Activated T-helper 1 cell treated with anti-CD3 and anti-CD28 coated beads, Interleukin-2, amount 50 U/mL, for 16 hours (primary cell): ENCODE measurements around the gene LRP11.
"Not testable (repeated sequence)": the region's sequence is repeated elsewhere in the genome, so short reads cannot be mapped to it uniquely, and the experiment has no call there.

Source experiments
- DNase-seq, 2 donors: peaks; one replicate each; pipeline ENCODE4 v3.0.0-alpha.2; 2020; ENCODE audit warnings: low read depth in 1 of 2, low spot score in 1 of 2

LRP11 gene

GRCh38 chr6:149871182-149871581, 7.0 kb upstream of the LRP11 start:
- DNase-seq = no peak

GRCh38 chr6:149869275-149869892, 5.2 kb upstream of the LRP11 start:
- no peak for DNase-seq

- no peak for DNase-seq
Observed at GRCh38 chr6:149867876-149868640, 3.9 kb upstream of the LRP11 start.

- DNase-seq = no peak
Observed at GRCh38 chr6:149864578-149865535, 698 bp upstream of the LRP11 start.

- DNase-seq = peak in 1 of 2 donors; percentile 6
Observed at GRCh38 chr6:149862922-149863697, 1.0 kb downstream of the LRP11 start.

- not testable (repeated sequence) for DNase-seq
Observed at GRCh38 chr6:149862424-149862738, 1.8 kb downstream of the LRP11 start.

- DNase-seq = no peak
Observed at GRCh38 chr6:149861603-149862423, 2.3 kb downstream of the LRP11 start.

- DNase-seq = no peak
Observed at GRCh38 chr6:149860834-149861602, 3.1 kb downstream of the LRP11 start.

GRCh38 chr6:149860513-149860833, 3.7 kb downstream of the LRP11 start:
- no peak for DNase-seq

GRCh38 chr6:149859938-149860337, 4.2 kb downstream of the LRP11 start:
- no peak for DNase-seq

GRCh38 chr6:149859368-149859767, 4.8 kb downstream of the LRP11 start:
- DNase-seq = no peak

GRCh38 chr6:149857541-149857940, 6.6 kb downstream of the LRP11 start:
- no peak for DNase-seq

GRCh38 chr6:149856256-149856994, 7.7 kb downstream of the LRP11 start:
- DNase-seq = no peak

GRCh38 chr6:149855741-149856140, 8.4 kb downstream of the LRP11 start:
- no peak for DNase-seq

- no peak for DNase-seq
Observed at GRCh38 chr6:149855040-149855654, 9.0 kb downstream of the LRP11 start.

GRCh38 chr6:149854532-149854931, 9.6 kb downstream of the LRP11 start:
- no peak for DNase-seq

- not testable (repeated sequence) for DNase-seq
Observed at GRCh38 chr6:149854017-149854416, 10.1 kb downstream of the LRP11 start.

GRCh38 chr6:149852881-149853280, 11.3 kb downstream of the LRP11 start:
- DNase-seq = no peak
